B cell (primary cell): Measurements from ENCODE around the gene KLHL10.

Experiments
- EZH2 ChIP-seq: IDR thresholded peaks from 2 replicates; pipeline ENCODE4 v1.6.1; 2012; ENCODE audit warnings: borderline replicate concordance, low read depth, mild to moderate bottlenecking, moderate library complexity, low read length; ENCODE audit not compliant: insufficient read depth, poor library complexity, severe bottlenecking
- TF ChIP-seq, protein P1 (sequence below): fragments of 200-600 bp; IDR thresholded peaks from one replicate; pipeline ENCODE4 v1.8.0; 2022; ENCODE audit warnings: antibody characterized with exemption, mild to moderate bottlenecking

DNA sequence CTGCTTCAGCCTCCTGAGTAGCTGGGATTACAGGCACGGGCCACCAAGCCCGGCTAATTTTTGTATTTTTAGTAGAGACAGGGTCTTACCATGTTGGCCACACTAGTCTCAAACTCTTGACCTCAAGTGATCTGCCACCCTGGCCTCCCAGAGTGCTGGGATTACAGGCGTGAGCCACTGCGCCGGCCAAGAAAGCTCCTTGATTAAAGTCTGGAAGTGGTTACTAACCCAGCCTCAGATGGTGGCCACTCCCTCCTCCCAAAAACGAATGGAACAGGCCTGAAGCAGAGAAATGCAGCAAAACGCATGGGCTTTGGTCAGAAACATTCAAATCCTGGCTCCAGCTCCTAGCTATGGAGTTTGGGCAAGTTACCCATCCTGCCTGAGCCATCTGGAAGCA lies 13.5 kb upstream of the KLHL10 start:
- TF ChIP-seq, protein P1, sequence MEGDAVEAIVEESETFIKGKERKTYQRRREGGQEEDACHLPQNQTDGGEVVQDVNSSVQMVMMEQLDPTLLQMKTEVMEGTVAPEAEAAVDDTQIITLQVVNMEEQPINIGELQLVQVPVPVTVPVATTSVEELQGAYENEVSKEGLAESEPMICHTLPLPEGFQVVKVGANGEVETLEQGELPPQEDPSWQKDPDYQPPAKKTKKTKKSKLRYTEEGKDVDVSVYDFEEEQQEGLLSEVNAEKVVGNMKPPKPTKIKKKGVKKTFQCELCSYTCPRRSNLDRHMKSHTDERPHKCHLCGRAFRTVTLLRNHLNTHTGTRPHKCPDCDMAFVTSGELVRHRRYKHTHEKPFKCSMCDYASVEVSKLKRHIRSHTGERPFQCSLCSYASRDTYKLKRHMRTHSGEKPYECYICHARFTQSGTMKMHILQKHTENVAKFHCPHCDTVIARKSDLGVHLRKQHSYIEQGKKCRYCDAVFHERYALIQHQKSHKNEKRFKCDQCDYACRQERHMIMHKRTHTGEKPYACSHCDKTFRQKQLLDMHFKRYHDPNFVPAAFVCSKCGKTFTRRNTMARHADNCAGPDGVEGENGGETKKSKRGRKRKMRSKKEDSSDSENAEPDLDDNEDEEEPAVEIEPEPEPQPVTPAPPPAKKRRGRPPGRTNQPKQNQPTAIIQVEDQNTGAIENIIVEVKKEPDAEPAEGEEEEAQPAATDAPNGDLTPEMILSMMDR, result no peak
- TF ChIP-seq EZH2, result no peak
